ENCODE data around the gene TAF7L. TPM values are rescaled to one million over a fixed set of nuclear protein-coding genes. Genes with fewer than 3 reads are reported as not detected.
A peak's percentile ranks its signal among the peaks of the same experiment; 100 is the strongest.
"Not testable (repeated sequence)": the region's sequence is repeated elsewhere in the genome, so short reads cannot be mapped to it uniquely, and the experiment has no call there.

Gene TAF7L, protein sequence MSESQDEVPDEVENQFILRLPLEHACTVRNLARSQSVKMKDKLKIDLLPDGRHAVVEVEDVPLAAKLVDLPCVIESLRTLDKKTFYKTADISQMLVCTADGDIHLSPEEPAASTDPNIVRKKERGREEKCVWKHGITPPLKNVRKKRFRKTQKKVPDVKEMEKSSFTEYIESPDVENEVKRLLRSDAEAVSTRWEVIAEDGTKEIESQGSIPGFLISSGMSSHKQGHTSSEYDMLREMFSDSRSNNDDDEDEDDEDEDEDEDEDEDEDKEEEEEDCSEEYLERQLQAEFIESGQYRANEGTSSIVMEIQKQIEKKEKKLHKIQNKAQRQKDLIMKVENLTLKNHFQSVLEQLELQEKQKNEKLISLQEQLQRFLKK
- total RNA-seq (2014; rRNA removed; shearing (Covaris generic)) = not detected in 2 replicates

- no peak for DNase-seq (ENCODE audit: low spot score)
Observed at GRCh38 chrX:101290957-101291603, at the start of gene TAF7L. TSS of gene TAF7L (minus strand) at chrX:101291334. CDS start at chrX:101287543, 3,791 bp downstream.

GRCh38 chrX:101337776-101338271, 46.7 kb upstream of the TAF7L start:
- no peak for DNase-seq (ENCODE audit: low spot score)

DNA sequence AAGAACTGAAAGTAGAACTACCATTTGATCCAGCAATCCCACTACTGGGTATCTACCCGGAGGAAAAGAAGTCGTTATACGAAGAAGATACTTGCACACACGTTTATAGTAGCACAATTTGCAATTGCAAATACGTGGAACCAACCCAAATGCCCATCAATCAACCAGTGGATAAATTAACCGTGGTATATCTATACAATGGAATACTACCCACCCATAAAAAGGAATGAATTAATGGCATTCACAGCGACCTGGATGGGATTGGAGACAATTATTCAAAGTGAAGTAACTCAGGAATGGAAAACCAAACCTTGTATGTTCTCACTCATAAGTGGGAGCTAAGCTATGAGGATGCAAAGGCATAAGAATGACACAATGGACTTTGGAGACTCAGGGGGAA, 43.2 kb upstream of the TAF7L start:
- not testable (repeated sequence) for DNase-seq (ENCODE audit: low spot score)

- not testable (repeated sequence) for DNase-seq (ENCODE audit: low spot score)
Observed at GRCh38 chrX:101326600-101326999, 35.5 kb upstream of the TAF7L start.

GRCh38 chrX:101303790-101304189, 12.7 kb upstream of the TAF7L start:
- DNase-seq (ENCODE audit: low spot score) = no peak

DNA sequence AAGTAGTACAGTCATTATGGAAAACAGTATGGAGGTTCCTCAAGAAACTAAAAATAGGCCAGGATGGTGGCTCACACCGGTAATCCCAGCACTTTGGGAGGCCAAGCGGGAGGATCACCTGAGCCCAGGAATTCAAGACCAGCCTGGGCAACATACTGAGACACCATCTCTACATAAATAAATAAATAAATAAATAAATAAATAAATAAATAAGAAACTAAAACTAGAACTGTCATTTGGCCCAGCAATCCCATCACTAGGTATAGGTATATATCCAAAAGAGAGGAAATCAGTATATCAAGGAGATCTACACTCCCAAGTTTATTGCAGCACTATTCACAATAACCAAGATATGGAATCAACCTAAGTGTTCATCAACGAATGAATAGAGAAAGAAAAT, 4.5 kb upstream of the TAF7L start:
- DNase-seq (ENCODE audit: low spot score) = not testable (repeated sequence)

DNA sequence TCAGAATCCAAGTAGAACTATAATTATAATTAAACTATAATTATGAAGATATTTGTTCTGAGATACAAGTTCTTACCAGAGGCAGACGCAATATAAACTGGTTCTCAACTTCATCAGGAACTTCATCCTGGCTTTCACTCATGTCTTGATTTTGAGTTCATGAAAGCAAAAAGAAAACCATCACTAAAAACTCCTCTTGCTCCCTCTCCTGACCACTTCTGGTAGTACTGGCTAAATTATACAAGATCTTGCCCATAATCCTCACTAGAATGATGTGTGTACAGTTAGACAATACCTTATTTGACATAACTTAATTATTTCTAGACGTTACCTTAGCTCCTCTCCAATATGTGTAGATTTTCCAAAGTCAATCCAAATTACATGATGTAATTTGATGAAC, 3.7 kb downstream of the TAF7L start:
- DNase-seq (ENCODE audit: low spot score) = peak; percentile 78

DNA sequence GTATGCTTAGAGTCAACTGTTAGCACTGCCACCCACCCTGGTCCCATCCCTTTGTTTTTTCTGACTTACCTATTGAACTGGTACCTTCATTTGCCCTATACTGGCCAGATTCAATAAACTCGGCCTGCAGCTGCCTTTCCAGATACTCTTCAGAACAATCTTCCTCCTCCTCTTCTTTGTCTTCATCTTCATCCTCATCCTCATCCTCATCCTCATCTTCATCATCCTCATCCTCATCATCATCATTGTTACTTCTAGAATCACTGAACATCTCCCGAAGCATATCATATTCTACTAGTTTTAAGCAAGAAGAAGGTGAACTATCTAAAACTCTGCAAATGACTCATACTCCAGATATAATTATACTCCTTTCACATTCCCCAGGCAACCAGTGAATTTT, 14.9 kb downstream of the TAF7L start:
- DNase-seq (ENCODE audit: low spot score) = no peak

- DNase-seq (ENCODE audit: low spot score) = no peak
Observed at GRCh38 chrX:101274198-101274597, 16.9 kb downstream of the TAF7L start.

- DNase-seq (ENCODE audit: low spot score) = no peak
Observed at GRCh38 chrX:101265869-101266428, 25.2 kb downstream of the TAF7L start.

GRCh38 chrX:101263766-101264165, 27.4 kb downstream of the TAF7L start:
- no peak for DNase-seq (ENCODE audit: low spot score)

DNA sequence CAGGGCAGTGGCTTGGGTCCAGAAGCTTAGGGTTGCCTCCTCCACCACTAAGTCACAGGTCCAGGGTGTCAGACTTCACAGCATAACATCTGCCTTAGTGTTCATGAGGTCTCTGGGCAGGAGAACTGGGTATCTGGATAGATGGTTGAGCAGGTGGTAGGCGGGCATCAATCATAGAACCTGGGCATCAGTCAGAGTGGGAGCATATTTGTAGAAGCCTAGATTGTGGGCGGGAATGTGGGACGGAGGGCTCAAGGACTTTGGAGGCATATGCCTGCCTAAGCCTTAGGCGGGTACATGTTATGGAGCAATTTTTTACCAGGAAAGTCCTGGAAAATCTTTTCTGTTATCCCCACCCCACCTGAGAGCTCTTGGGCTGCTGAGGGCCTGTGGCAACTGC, 28.5 kb downstream of the TAF7L start:
- no peak for DNase-seq (ENCODE audit: low spot score)

GRCh38 chrX:101260435-101260834, 30.7 kb downstream of the TAF7L start:
- DNase-seq (ENCODE audit: low spot score) = peak; percentile 38

DNA sequence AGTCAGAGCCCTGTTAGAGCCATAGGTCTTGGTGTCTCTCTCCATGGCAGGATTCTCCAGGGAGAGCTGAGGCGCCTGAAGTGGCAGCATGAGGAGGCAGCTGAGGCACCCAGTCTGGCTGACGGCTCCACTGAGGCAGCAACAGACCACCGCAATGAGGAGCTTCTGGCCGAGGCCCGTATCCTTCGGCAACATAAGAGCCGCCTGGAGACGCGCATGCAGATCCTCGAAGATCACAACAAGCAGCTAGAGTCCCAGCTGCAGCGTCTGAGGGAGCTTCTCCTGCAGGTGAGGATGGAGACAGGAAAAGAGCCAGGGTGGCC, 32.9 kb downstream of the TAF7L start:
- DNase-seq (ENCODE audit: low spot score) = no peak

DNA sequence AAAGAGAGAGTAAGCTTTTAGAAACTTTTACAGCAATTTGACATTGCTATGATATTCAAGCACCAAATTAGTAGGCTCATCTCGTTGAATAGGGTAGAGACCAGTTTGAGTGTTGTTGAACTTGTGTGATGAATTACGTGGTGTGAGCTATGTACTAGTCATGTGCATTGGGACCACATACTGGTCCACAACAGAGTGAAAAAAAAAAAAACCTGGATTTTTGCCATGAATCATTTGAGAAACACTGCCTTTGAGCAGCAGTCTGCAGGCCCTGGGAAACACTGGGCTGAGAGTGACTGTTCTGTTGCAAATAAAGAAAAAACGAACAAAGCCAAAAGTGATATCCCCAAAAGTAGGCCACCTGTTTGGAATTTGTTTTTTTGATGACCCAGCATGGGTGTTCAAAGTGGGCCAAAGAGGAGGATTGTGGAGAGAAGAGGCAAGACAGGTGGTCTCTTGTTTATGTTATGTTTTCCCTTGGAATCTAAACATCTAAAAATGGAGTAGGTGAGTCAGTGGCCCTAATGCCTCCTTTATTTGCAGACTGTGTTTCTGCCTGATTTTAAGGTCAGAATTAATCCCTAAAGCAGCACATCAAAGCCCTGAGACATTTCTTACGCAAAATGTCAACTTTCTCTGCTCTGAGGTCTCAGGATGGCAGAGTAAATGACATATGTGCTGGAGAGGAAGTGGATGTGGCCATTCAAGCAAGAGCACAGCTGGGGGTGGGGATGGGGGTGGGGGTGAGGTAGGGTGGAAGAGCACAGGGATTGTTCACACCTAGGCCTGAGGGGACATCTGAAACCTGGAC, 33.5 kb downstream of the TAF7L start:
- no peak for DNase-seq (ENCODE audit: low spot score)

DNA sequence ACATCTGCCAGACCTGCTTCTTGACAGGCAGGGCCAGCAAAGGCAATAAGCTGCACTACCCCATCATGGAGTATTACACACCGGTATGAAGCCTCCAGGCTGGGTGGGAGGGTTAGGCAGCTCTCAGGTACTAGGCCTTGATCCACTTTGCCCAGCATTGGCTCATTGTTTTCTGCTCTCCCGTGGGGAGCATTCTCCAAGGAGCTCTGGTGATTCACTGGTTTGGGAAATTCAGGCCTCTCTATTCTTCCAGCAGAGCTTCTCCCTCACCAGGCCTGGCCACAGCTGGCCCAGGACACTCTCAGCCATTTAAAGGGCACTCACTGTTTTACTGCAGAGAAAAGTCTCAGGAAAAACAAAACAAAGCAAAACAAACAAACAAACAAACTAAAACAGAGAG, 38.5 kb downstream of the TAF7L start:
- no peak for DNase-seq (ENCODE audit: low spot score)

GRCh38 chrX:101241531-101241930, 49.6 kb downstream of the TAF7L start:
- DNase-seq (ENCODE audit: low spot score) = no peak

DNA sequence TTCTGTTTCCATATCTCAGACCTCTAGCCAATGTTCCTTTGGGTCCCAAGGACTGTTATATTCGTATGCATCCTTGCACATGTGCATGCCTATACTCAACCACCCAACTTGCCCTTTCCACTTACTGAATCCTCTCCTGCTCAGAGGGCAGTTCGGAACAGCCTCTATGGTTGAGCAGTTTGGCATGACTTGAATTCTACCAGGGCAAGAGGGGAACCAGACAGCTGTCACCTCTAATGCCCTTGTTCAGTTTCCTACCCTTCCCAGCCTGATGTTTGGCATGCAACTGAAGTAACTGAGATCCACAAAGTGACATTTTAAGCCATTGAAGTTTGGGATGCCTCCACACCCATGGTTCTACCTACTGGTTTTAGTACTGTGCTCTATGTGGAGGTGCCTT, 54.1 kb downstream of the TAF7L start:
- no peak for DNase-seq (ENCODE audit: low spot score)

- DNase-seq (ENCODE audit: low spot score) = no peak
Observed at GRCh38 chrX:101232316-101232715, 58.8 kb downstream of the TAF7L start.

DNA sequence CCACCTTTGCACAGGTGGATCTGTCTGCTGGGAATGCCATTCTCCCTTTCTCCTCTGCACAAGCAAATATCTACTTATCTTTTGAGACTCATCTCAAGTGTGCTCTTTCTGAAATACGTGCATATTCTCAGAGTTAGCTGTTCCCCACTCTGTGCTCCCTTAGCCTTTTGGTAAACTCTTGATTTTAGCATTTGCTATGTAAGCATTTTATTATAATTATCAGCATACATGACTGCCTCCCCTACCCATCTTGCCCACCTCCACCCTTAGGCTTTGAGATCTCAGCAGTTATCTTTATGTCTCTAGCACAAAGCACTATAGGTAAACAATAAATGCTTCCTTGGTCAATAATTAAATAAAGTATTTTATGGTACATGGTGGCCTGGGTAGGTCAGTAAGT, 60.1 kb downstream of the TAF7L start:
- no peak for DNase-seq (ENCODE audit: low spot score)

GRCh38 chrX:101230636-101231035, 60.5 kb downstream of the TAF7L start:
- DNase-seq (ENCODE audit: low spot score) = no peak

DNA sequence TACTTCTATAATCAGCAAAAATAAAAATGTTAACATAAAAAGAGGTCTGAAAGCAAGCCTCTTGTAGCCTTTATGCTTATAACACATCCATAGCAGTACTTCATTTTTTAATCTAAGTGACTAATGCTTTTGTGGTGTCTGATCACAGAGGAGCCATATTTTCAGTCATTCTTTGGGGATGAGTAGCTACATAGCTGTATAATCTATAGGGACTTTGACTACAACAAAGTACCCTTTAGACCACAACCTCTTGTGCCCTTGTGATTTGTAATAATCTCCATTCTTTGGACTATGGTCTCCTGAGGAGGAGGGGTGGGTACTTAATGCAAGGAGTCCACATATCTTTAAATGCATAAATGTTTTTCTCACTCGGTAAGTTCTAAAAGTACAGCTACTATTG, 62.0 kb downstream of the TAF7L start:
- no peak for DNase-seq (ENCODE audit: low spot score)

All from HT-29 (cell line).